Left ventricle myocardium inferior (tissue), 1 donor: ENCODE data around the gene C1orf74. TPM values are rescaled to one million over a fixed set of nuclear protein-coding genes. Genes with fewer than 3 reads are reported as not detected.

Experiments used
- DNase-seq: peaks from one replicate; pipeline ENCODE4 v3.0.0-alpha.2; 2020
- H3K27ac ChIP-seq: fragments of 200-600 bp; replicated peaks from 2 replicates; pipeline ENCODE4 v1.8.0; 2021
- H3K27me3 ChIP-seq: fragments of 200-600 bp; 2 replicates; pipeline ENCODE4 v1.8.0; 2021; ENCODE audit warnings: low read depth
- H3K36me3 ChIP-seq: fragments of 200-600 bp; 2 replicates; pipeline ENCODE4 v1.8.0; 2021
- H3K4me1 ChIP-seq: fragments of 200-600 bp; 2 replicates; pipeline ENCODE4 v1.8.0; 2021
- H3K4me3 ChIP-seq: fragments of 200-600 bp; 2 replicates; pipeline ENCODE4 v1.8.0; 2021; ENCODE audit warnings: mild to moderate bottlenecking, moderate library complexity
- H3K9me3 ChIP-seq: fragments of 200-600 bp; replicated peaks from 2 replicates; pipeline ENCODE4 v1.8.0; 2021
- intact Hi-C: fragments of 100-400 bp; cut with micrococcal nuclease; formaldehyde crosslinking; loops from one replicate; pipeline ENCODE4 v1.11.0; 2022
- total RNA-seq: library from RNA; stranded (reverse); fragmentation: NEBNext Ultra II Directional; extraction: Animal tissue kit (Norgen Biotek cat#: 25700); gene quantifications from one replicate; pipeline ENCODE4 v1.2.1, GENCODE V29; 2021
- TF ChIP-seq, protein P1 (sequence below): fragments of 200-600 bp; IDR thresholded peaks from 2 replicates; pipeline ENCODE4 v1.8.0; 2021; ENCODE audit warnings: antibody characterized with exemption, mild to moderate bottlenecking, borderline replicate concordance
- donor health status: DM: no; HTN: yes; CAD: no; lungs with severe emphysema.

C1orf74 gene
- total RNA-seq, 1 donor from 2014 or later: 1.9 TPM

DNA sequence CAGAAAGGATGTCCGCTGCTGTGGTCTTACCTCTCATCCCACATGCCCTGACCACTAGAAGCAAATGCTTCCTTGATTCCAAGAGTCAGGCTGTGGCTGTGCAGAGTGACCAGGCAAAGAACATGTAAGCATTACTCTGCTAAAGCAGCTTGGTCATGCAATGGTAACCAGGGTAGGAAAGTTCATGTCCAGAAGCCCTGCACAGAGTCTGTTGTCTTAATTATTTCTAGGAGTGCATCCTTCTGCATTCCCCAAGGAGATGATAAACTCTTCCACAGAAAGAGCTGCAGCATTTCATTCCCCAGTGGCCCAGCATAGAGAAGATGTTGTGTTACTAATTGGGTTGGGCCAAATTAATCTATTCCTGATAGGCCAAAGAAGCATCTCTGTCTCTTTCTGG, 33.3 kb upstream of the C1orf74 start:
- TF ChIP-seq, protein P1, sequence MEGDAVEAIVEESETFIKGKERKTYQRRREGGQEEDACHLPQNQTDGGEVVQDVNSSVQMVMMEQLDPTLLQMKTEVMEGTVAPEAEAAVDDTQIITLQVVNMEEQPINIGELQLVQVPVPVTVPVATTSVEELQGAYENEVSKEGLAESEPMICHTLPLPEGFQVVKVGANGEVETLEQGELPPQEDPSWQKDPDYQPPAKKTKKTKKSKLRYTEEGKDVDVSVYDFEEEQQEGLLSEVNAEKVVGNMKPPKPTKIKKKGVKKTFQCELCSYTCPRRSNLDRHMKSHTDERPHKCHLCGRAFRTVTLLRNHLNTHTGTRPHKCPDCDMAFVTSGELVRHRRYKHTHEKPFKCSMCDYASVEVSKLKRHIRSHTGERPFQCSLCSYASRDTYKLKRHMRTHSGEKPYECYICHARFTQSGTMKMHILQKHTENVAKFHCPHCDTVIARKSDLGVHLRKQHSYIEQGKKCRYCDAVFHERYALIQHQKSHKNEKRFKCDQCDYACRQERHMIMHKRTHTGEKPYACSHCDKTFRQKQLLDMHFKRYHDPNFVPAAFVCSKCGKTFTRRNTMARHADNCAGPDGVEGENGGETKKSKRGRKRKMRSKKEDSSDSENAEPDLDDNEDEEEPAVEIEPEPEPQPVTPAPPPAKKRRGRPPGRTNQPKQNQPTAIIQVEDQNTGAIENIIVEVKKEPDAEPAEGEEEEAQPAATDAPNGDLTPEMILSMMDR: no peak

DNA sequence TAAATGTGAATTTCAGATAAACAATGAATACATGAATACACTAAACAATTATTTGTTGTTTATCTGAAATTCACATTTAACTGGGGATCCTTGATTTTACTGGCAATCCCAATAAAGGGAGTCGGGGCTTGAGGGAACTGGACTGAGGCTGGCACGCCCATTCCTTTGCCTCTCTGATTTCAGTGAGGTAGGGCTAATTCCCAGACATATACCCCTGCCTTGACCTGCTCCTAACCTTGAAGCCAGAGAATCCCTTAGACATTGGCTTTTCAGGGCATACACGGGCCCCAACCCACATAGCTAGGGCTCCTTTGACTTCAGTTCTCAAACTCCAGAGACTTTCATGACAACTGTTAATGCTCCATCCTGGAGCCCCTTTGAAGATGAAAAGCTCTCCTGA, 32.6 kb upstream of the C1orf74 start:
- Histone ChIP-seq H3K9me3 (no peaks in the 10 kb centered on the region), H3K4me3 (no peak overlapping the region), H3K27me3 (peaks cover 16% of the 10 kb centered on the region), H3K36me3 (no peaks in the 10 kb centered on the region), H3K27ac (no peak overlapping the region), H3K4me1 (no peaks in the 10 kb centered on the region)
- TF ChIP-seq, protein P1: no peak
- no peak for DNase-seq
- intact Hi-C loops: no loop called here

More for the DNA sequence above, 33.3 kb upstream of the C1orf74 start:
- no peaks in the 10 kb centered on the region for H3K36me3 ChIP-seq
- no peak for DNase-seq
- H3K4me3 ChIP-seq: no peak overlapping the region
- H3K4me1 ChIP-seq: peaks cover 1% of the 10 kb centered on the region
- H3K27me3 ChIP-seq: peaks cover 16% of the 10 kb centered on the region
- H3K9me3 ChIP-seq: no peaks in the 10 kb centered on the region
- H3K27ac ChIP-seq: no peak overlapping the region
- intact Hi-C loops: no loop called here

DNA sequence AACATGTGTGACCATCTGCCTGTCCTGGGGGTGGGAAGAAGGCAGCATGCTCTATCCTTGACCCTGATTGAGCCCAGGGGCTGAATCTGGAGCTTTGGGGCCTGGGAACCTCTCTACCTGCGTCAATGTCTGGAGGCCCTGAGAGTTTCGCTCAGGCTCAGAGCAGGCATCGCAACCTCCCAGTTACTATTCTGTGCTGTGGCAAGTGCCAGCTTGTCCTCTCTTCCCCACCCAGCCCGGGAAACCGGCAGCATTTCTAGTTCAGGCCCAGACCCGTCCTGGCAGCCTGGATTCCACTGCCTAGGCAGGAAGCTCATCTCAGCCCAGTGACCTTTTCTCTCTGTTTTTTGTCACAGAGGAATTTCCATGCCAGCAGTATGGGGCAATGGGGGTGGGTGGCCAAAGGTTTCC, 31.6 kb upstream of the C1orf74 start:
- no peaks in the 10 kb centered on the region for H3K4me1 ChIP-seq
- TF ChIP-seq, protein P1: no peak
- DNase-seq: no peak
- peaks cover 16% of the 10 kb centered on the region for H3K27me3 ChIP-seq
- no peak overlapping the region for H3K4me3 ChIP-seq
- H3K36me3 ChIP-seq: no peaks in the 10 kb centered on the region
- no peaks in the 10 kb centered on the region for H3K9me3 ChIP-seq
- intact Hi-C loops: no loop called here
- H3K27ac ChIP-seq: no peak overlapping the region

DNA sequence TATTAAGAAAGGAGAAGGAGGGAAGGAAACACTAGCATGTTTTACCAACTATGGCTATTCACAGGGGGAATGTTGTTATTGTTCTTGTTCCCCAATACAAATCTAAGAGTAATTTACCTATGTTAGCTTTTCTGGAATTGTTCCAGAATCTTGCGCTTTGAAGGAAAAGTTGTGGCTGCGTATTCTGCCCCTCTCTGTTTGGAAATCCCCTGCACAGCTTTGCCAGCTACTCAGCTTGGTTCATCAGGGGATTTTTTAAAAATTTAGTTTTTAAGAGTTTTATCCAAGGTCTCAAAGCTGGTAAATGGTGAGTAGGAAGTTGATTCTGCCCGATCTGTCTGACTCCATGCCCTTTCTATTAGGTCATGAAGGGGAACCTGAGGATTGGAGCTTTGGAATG, 31.1 kb upstream of the C1orf74 start:
- peaks cover 16% of the 10 kb centered on the region for H3K27me3 ChIP-seq
- no peak overlapping the region for H3K4me3 ChIP-seq
- TF ChIP-seq, protein P1: no peak
- H3K36me3 ChIP-seq: no peaks in the 10 kb centered on the region
- H3K27ac ChIP-seq: no peak overlapping the region
- no peaks in the 10 kb centered on the region for H3K4me1 ChIP-seq
- DNase-seq: no peak
- H3K9me3 ChIP-seq: no peaks in the 10 kb centered on the region
- intact Hi-C loops: no loop called here

DNA sequence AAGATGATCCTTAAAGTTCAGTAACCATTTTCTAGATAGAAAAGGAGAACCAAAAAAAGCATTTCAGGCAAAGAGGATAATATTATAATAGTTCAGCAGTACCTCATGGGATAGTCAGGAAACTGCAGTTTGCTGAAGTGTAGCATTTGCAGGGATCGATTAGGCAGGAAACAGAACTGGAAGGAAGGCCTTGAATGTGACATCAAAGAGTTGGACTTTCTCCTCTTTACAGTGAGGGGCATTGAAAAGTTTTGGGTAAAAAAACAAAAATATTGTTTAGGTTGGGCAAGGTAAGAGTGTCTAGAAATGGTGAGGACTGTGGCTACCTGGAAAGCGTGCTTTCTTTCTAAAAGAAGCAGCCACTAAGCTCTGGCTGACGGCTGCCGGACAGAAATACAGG, 29.5 kb upstream of the C1orf74 start:
- Histone ChIP-seq H3K9me3 (no peaks in the 10 kb centered on the region), H3K27ac (no peak overlapping the region), H3K36me3 (no peaks in the 10 kb centered on the region), H3K27me3 (peaks cover 5% of the 10 kb centered on the region), H3K4me1 (peaks cover under 1% of the 10 kb centered on the region), H3K4me3 (no peak overlapping the region)
- no peak for DNase-seq
- intact Hi-C loops: no loop called here
- TF ChIP-seq, protein P1: no peak

DNA sequence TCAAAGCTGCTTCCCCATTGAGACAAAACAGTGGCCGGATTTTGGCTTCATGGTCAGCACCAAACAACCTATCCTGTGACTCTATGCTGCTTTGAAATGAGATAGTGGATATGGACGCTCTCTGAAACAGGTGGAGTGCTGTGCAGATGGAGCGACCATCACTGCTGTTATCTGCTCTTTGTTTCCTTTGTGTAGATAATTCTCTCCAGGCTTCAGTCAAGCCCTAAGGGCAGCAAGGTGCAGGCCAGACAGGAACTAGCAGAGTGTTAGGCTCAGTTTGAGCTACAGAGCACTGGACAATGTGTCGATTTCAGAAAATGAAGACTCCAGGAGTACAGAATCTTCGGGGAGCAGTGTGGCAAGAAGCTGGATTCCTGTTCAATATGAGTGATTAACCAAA, 26.4 kb upstream of the C1orf74 start:
- DNase-seq: no peak
- H3K36me3 ChIP-seq: no peaks in the 10 kb centered on the region
- H3K4me1 ChIP-seq: peaks cover 29% of the 10 kb centered on the region
- TF ChIP-seq, protein P1: no peak
- H3K27ac ChIP-seq: no peak overlapping the region
- intact Hi-C loops: no loop called here
- H3K27me3 ChIP-seq: no peaks in the 10 kb centered on the region
- H3K9me3 ChIP-seq: no peaks in the 10 kb centered on the region
- H3K4me3 ChIP-seq: no peak overlapping the region
